PC-9 (cell line): Measurements from ENCODE around the gene PCDHGA2. TPM values are rescaled to one million over a fixed set of nuclear protein-coding genes. Genes with fewer than 3 reads are reported as not detected.

Experiments
- Bru-seq: library from RNA; stranded (reverse); fragments of 400-500 nt; gene quantifications from one replicate; lab custom pipeline; 2021; lab: Mats Ljungman, UMichigan
- BruChase-seq, 2 experiments: library from RNA; stranded (reverse); fragments of 400-500 nt; gene quantifications; one replicate each; lab custom pipeline; 2021; lab: Mats Ljungman, UMichigan
- BruUV-seq: library from RNA; stranded (reverse); fragments of 400-500 nt; replicated peaks from 2 replicates; lab custom pipeline; 2021; lab: Mats Ljungman, UMichigan
- CTCF ChIA-PET: fragments of 300-600 bp; sonication (Branson Sonifier 250); formaldehyde crosslinking; loops from one replicate; lab custom pipeline; 2022; ENCODE audit warnings: antibody characterized with exemption; lab: Charles Lee
- POLR2A ChIA-PET: fragments of 300-600 bp; sonication (Branson Sonifier 250); formaldehyde crosslinking; loops from one replicate; lab custom pipeline; 2022; ENCODE audit warnings: antibody characterized with exemption; ENCODE audit not compliant: unreplicated experiment; lab: Charles Lee
- DNase-seq, 2 experiments: peaks; one replicate each; pipeline versions ENCODE4 v3.0.0 to v3.0.0-alpha.2; 2015 to 2022; ENCODE audit warnings: mixed read lengths in 1 of 2
- H2AFZ ChIP-seq: fragments of 200-600 bp; sonication (generic); 2 replicates; pipeline ENCODE4 v1.8.1; 2017; ENCODE audit warnings: antibody characterized with exemption
- H3F3A ChIP-seq: fragments of 200-600 bp; sonication (generic); 2 replicates; pipeline ENCODE4 v1.8.1; 2017; ENCODE audit warnings: antibody characterized with exemption, mild to moderate bottlenecking, low read depth; ENCODE audit not compliant: insufficient read depth
- H3K27ac ChIP-seq: fragments of 200-600 bp; sonication (generic); 2 replicates; pipeline ENCODE4 v1.6.1; 2016; ENCODE audit warnings: mixed run types
- H3K27me3 ChIP-seq: fragments of 200-600 bp; sonication (generic); 2 replicates; pipeline ENCODE4 v1.6.1; 2016; ENCODE audit warnings: low read depth, mixed run types; ENCODE audit not compliant: insufficient read depth
- H3K36me3 ChIP-seq: fragments of 200-600 bp; sonication (generic); 2 replicates; pipeline ENCODE4 v1.6.1; 2016; ENCODE audit warnings: low read depth, mixed run types
- H3K4me1 ChIP-seq: fragments of 200-600 bp; sonication (generic); replicated peaks from 2 replicates; pipeline ENCODE4 v1.6.1; 2016; ENCODE audit warnings: mixed run types; ENCODE audit not compliant: insufficient read depth
- H3K4me2 ChIP-seq: fragments of 200-600 bp; sonication (generic); 2 replicates; pipeline ENCODE4 v1.6.1; 2017; ENCODE audit warnings: mixed run types
- H3K4me3 ChIP-seq: fragments of 200-600 bp; sonication (generic); 2 replicates; pipeline ENCODE4 v1.6.1; 2016; ENCODE audit warnings: mixed run types
- H3K79me2 ChIP-seq: fragments of 200-600 bp; sonication (generic); 2 replicates; pipeline ENCODE4 v1.6.1; 2017; ENCODE audit warnings: low read depth, mixed run types
- H3K9me2 ChIP-seq: fragments of 200-600 bp; sonication (generic); 2 replicates; pipeline ENCODE4 v1.8.1; 2017; ENCODE audit warnings: mild to moderate bottlenecking; ENCODE audit not compliant: insufficient read depth
- H3K9me3 ChIP-seq: fragments of 200-600 bp; sonication (generic); 2 replicates; pipeline ENCODE4 v1.8.1; 2016; ENCODE audit warnings: low read depth; ENCODE audit not compliant: insufficient read depth
- H4K20me1 ChIP-seq: fragments of 200-600 bp; sonication (generic); 2 replicates; pipeline ENCODE4 v1.8.1; 2017; ENCODE audit not compliant: insufficient read depth
- EZH2 ChIP-seq: fragments of 200-600 bp; sonication (generic); IDR thresholded peaks from 2 replicates; pipeline ENCODE4 v1.8.0; 2017; ENCODE audit warnings: antibody characterized with exemption, low read depth
- intact Hi-C: fragments of 100-400 bp; cut with micrococcal nuclease; formaldehyde crosslinking; loops from one replicate; pipeline ENCODE4 v1.10.0; 2022; ENCODE audit not compliant: unreplicated experiment
- long read RNA-seq: library from polyadenylated mRNA; stranded (forward); transcript quantifications from one replicate; pipeline ENCODE4 v2.0.0, GENCODE V29; 2022
- total RNA-seq: library from RNA; stranded (reverse); gene quantifications from 2 replicates; pipeline ENCODE4 v1.2.3, GENCODE V29; 2021
- TF ChIP-seq, protein P1 (sequence below): fragments of 200-600 bp; sonication (generic); conservative IDR thresholded peaks from 2 replicates; pipeline ENCODE4 v1.6.1; 2017; ENCODE audit warnings: mixed run types, antibody characterized with exemption, mild to moderate bottlenecking, moderate library complexity

The PCDHGA2 gene
- total RNA-seq (0.11 and 0.13 TPM in 2 replicates), Bru-seq, nascent RNA (not detected), BruChase-seq, experiment 1, labeled RNA remaining after a 2-hour chase (percentile 10 among the genes with signal in this experiment), BruChase-seq, experiment 2, labeled RNA remaining after a 6-hour chase (percentile 19 among the genes with signal in this experiment)
- long read RNA-seq, result 0 reads

DNA sequence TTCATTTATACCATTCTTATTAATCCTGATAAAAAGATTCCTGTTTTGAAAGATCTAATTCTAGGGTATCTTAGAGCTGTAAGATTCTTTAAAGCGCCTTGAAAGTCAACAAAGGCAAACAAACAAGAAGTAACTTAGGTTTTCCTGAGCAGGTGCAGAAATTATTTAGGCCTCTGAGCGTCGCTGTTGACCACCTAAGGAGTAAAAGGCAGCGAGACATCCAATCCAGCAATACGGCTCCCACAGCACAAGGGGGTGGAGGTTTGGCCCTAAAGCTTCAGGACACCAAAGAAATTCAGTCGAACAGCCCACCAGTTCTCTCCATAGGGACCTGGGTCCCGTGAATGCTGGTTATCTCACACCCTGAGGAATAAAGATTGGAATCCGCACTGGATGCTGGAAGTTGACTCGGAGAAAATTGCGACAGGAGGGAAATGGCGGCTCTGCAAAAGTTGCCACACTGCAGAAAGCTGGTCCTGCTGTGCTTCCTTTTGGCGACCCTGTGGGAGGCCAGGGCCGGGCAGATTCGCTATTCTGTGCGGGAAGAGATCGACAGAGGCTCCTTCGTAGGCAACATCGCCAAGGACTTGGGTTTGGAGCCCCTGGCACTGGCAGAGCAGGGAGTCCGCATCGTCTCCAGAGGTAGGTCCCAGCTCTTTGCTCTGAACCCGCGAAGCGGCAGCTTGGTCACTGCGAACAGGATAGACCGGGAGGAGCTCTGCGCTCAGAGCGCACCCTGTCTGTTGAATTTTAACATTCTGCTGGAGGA lies at the start of gene PCDHGA2:
Gene PCDHGA2 (plus strand): TSS at position 223 of the 769 bp plus-strand sequence.
- TF ChIP-seq, protein P1, sequence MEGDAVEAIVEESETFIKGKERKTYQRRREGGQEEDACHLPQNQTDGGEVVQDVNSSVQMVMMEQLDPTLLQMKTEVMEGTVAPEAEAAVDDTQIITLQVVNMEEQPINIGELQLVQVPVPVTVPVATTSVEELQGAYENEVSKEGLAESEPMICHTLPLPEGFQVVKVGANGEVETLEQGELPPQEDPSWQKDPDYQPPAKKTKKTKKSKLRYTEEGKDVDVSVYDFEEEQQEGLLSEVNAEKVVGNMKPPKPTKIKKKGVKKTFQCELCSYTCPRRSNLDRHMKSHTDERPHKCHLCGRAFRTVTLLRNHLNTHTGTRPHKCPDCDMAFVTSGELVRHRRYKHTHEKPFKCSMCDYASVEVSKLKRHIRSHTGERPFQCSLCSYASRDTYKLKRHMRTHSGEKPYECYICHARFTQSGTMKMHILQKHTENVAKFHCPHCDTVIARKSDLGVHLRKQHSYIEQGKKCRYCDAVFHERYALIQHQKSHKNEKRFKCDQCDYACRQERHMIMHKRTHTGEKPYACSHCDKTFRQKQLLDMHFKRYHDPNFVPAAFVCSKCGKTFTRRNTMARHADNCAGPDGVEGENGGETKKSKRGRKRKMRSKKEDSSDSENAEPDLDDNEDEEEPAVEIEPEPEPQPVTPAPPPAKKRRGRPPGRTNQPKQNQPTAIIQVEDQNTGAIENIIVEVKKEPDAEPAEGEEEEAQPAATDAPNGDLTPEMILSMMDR, result peak; percentile 58
- TF ChIP-seq EZH2, result no peak
- Histone ChIP-seq H3K36me3 (no peaks in the 10 kb centered on the region), H3K4me2 (no peak within 1 kb of the TSS), H3K4me3 (no peak within 1 kb of the TSS), H4K20me1 (no peaks in the 10 kb centered on the region), H3F3A (no peaks in the 10 kb centered on the region), H3K27me3 (no peaks in the 10 kb centered on the region), H2AFZ (no peak within 1 kb of the TSS; the same call in 1 of the 2 replicates), H3K4me1 (0 out of 2 replicates have a peak, but pooled peaks cover 5% of the 10 kb centered on the region), H3K9me3 (peaks cover 4% of the 10 kb centered on the region; the same call in 1 of the 2 replicates), H3K9me2 (no peaks in the 10 kb centered on the region), H3K79me2 (no peaks in the 10 kb centered on the region), H3K27ac (no peak within 1 kb of the TSS)
- ChIA-PET POLR2A (interaction anchor here (0.7 kb wide), 1 partner anchor 74 kb away, joined by 3 read pairs; the partner anchor contains the start of gene PCDHGA10), CTCF (interaction anchor here (0.6 kb wide), 1 partner anchor 183 kb away, joined by 3 read pairs; no protein-coding TSS in a partner anchor)
- intact Hi-C loops, result no loop called here
- peak in 1 of 2 experiments; percentile 19 for DNase-seq
- BruUV-seq, result no TSS peak

DNA sequence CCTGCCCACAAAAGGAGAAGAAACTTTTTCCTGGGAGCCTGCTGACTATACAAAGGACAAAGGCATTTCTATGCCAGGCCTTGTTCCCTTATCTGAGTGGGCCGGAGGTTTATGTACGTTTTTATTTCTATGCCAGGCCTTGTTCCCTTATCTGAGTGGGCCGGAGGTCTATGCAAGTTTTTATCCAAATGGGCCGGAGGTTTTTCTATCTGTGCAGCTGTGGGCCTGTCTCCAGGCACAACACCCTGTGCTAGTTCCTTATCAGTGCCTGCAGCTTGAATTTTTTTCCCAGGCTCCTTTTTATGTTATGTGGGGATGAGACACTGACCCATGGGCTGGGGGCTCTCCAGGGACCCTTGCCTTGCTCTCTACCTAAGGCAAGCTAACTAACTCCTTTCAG lies 40.2 kb upstream of the PCDHGA2 start:
- Histone ChIP-seq H3K27me3 (no peaks in the 10 kb centered on the region), H2AFZ (no peak overlapping the region), H3K9me2 (no peaks in the 10 kb centered on the region), H4K20me1 (no peaks in the 10 kb centered on the region), H3K27ac (no peak overlapping the region), H3K4me1 (no peaks in the 10 kb centered on the region), H3F3A (no peaks in the 10 kb centered on the region), H3K4me2 (no peak overlapping the region), H3K36me3 (no peaks in the 10 kb centered on the region), H3K79me2 (no peaks in the 10 kb centered on the region), H3K9me3 (no peaks in the 10 kb centered on the region), H3K4me3 (no peak overlapping the region)
- no peak for DNase-seq
- ChIA-PET POLR2A (no interaction called here), CTCF (no interaction called here)
- TF ChIP-seq EZH2, result no peak
- TF ChIP-seq, protein P1, result no peak
- no TSS peak for BruUV-seq
- intact Hi-C loops, result no loop called here

DNA sequence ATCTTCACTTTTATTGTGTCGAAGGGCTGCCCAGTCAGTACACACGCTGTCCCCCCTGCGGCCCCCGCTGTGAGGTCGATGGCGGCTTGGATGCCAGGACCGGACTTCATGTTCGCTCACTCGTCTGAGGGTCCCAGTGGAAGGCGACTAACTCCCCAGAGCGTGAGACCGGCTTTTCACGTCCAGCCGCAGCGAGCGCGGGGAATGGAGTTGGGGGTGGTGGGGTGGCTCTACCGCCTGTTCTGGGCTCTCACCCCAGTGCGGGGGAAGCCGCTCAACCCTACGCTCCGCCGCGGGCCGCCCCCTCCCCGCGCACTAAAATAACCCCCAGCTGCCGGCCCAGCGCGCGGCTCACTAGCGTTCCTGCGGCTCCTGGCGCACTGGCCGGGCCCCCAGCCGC lies 34.8 kb upstream of the PCDHGA2 start, which contains the start of gene SLC25A2:
Gene SLC25A2 (minus strand): TSS at position 294 of the 400 bp plus-strand sequence. CDS start 184 bp downstream, at position 110.
- Histone ChIP-seq H3K4me2 (no peak within 1 kb of the TSS), H3K27me3 (no peaks in the 10 kb centered on the region), H3K36me3 (no peaks in the 10 kb centered on the region), H3K4me1 (no peaks in the 10 kb centered on the region), H3K79me2 (no peaks in the 10 kb centered on the region), H3K27ac (no peak within 1 kb of the TSS), H3K9me3 (no peaks in the 10 kb centered on the region; the same call in 1 of the 2 replicates), H4K20me1 (no peaks in the 10 kb centered on the region), H3K9me2 (no peaks in the 10 kb centered on the region), H2AFZ (no peak within 1 kb of the TSS), H3K4me3 (no peak within 1 kb of the TSS), H3F3A (no peaks in the 10 kb centered on the region)
- DNase-seq, result no peak
- ChIA-PET CTCF (no interaction called here), POLR2A (no interaction called here)
- TF ChIP-seq EZH2, result no peak
- TF ChIP-seq, protein P1, result no peak
- intact Hi-C loops, result no loop called here
- BruUV-seq, result no TSS peak
